Mesendoderm (in vitro differentiated cells): ENCODE measurements around the gene DAZ2. TPM values are rescaled to one million over a fixed set of nuclear protein-coding genes. Genes with fewer than 3 reads are reported as not detected.
"Not testable (repeated sequence)": the region's sequence is repeated elsewhere in the genome, so short reads cannot be mapped to it uniquely, and the experiment has no call there.

ENCODE experiments used
- DNase-seq: peaks from one replicate; pipeline ENCODE4 v3.0.0; 2013
- H2AK5ac ChIP-seq: 2 replicates; pipeline ENCODE4 v1.6.1; 2013; ENCODE audit warnings: low read length, inconsistent platforms
- H2BK120ac ChIP-seq: 2 replicates; pipeline ENCODE4 v1.6.1; 2013; ENCODE audit warnings: low read depth, mild to moderate bottlenecking, low read length, moderate library complexity, mixed read lengths
- H2BK15ac ChIP-seq: replicated peaks from 2 replicates; pipeline ENCODE4 v1.6.1; 2013; ENCODE audit warnings: low read depth, mild to moderate bottlenecking, moderate library complexity
- H2BK5ac ChIP-seq: 2 replicates; pipeline ENCODE4 v1.6.1; 2013; ENCODE audit warnings: low read length, inconsistent platforms
- H3K18ac ChIP-seq: 2 replicates; pipeline ENCODE4 v1.6.1; 2013; ENCODE audit warnings: mild to moderate bottlenecking, low read length, mixed read lengths
- H3K23ac ChIP-seq: one replicate; pipeline ENCODE4 v1.6.1; 2013; ENCODE audit warnings: low read length
- H3K27ac ChIP-seq: 2 replicates; pipeline ENCODE4 v1.5.1; 2013; ENCODE audit warnings: low read depth, mild to moderate bottlenecking, inconsistent platforms, low read length, moderate library complexity
- H3K27me3 ChIP-seq: 2 replicates; pipeline ENCODE4 v1.6.1; 2013; ENCODE audit warnings: low read length, control low read depth, mild to moderate bottlenecking, inconsistent platforms; ENCODE audit not compliant: insufficient read depth, poor library complexity
- H3K36me3 ChIP-seq: 2 replicates; pipeline ENCODE4 v1.6.1; 2013; ENCODE audit warnings: low read length, inconsistent platforms; ENCODE audit not compliant: control insufficient read depth, insufficient read depth
- H3K4ac ChIP-seq: one replicate; pipeline ENCODE4 v1.6.1; 2013; ENCODE audit warnings: low read depth, mild to moderate bottlenecking, low read length, moderate library complexity
- H3K4me1 ChIP-seq: 2 replicates; pipeline ENCODE4 v1.6.1; 2013; ENCODE audit warnings: low read depth, low read length, inconsistent platforms; ENCODE audit not compliant: control insufficient read depth
- H3K4me2 ChIP-seq: 2 replicates; pipeline ENCODE4 v1.6.1; 2013; ENCODE audit warnings: low read length
- H3K4me3 ChIP-seq: 2 replicates; pipeline ENCODE4 v1.5.1; 2013; ENCODE audit warnings: mild to moderate bottlenecking, low read length
- H3K56ac ChIP-seq: one replicate; pipeline ENCODE4 v1.6.1; 2013; ENCODE audit warnings: low read length
- H3K79me1 ChIP-seq: 2 replicates; pipeline ENCODE4 v1.6.1; 2013; ENCODE audit warnings: low read length, inconsistent platforms
- H3K79me2 ChIP-seq: 2 replicates; pipeline ENCODE4 v1.6.1; 2013; ENCODE audit warnings: mild to moderate bottlenecking, low read length; ENCODE audit not compliant: control insufficient read depth, insufficient read depth
- H3K9ac ChIP-seq: 2 replicates; pipeline ENCODE4 v1.6.1; 2013; ENCODE audit warnings: low read length, inconsistent platforms
- H4K5ac ChIP-seq: one replicate; pipeline ENCODE4 v1.6.1; 2013; ENCODE audit warnings: low read length
- H4K8ac ChIP-seq: one replicate; pipeline ENCODE4 v1.6.1; 2013; ENCODE audit warnings: low read depth, mild to moderate bottlenecking, control low read depth, low read length, moderate library complexity
- WGBS: extraction: QIAGEN DNeasy Blood & Tissue Kit; methylation state at CpG from one replicate; pipeline ENCODE4 v1.1.7; 2013; ENCODE audit warnings: low lambda C conversion rate, missing lambda C conversion rate; ENCODE audit not compliant: insufficient coverage; ENCODE audit errors: extremely low coverage; 5-methylcytosine and 5-hydroxymethylcytosine counted together
- polyA plus RNA-seq, 2 experiments: library from polyadenylated mRNA; stranded (reverse); fragments of 200-250 nt; gene quantifications; one replicate each; pipeline ENCODE4 v1.2.3, GENCODE V29; 2013

Gene DAZ2, protein sequence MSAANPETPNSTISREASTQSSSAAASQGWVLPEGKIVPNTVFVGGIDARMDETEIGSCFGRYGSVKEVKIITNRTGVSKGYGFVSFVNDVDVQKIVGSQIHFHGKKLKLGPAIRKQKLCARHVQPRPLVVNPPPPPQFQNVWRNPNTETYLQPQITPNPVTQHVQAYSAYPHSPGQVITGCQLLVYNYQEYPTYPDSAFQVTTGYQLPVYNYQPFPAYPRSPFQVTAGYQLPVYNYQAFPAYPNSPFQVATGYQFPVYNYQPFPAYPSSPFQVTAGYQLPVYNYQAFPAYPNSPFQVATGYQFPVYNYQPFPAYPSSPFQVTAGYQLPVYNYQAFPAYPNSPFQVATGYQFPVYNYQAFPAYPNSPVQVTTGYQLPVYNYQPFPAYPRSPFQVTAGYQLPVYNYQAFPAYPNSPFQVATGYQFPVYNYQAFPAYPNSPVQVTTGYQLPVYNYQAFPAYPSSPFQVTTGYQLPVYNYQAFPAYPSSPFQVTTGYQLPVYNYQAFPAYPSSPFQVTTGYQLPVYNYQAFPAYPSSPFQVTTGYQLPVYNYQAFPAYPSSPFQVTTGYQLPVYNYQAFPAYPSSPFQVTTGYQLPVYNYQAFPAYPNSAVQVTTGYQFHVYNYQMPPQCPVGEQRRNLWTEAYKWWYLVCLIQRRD
- not detected for polyA plus RNA-seq (2013, experiment 1 of 2)
- not detected for polyA plus RNA-seq (2013, experiment 2 of 2)

DNA sequence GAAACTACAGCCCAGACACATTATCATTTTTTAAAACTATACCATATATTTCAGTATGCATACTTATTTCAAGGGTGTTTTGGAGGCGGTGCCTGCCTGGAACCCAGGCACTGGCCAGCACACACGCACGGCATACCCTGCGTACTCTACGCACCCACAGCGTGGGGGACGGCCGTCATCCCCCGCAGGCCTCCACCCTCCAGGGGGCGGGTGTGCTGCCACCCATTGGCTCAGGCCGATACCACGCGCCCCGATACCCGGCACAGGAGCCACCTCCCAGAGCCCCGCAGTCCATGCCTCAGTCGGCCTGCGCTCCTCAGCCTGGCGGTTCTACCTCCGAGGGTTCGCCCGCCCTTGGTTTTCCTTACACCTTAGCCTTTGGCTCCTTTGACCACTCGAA, at the start of gene DAZ2:
Gene DAZ2, plus strand, starts transcription at position 301 of the 400 bp plus-strand sequence. CDS start 208 bp downstream, outside the sequence.
- H4K8ac ChIP-seq, H3K9ac ChIP-seq, H3K79me2 ChIP-seq, H3K18ac ChIP-seq, H3K36me3 ChIP-seq, H3K27ac ChIP-seq, H3K79me1 ChIP-seq, H4K5ac ChIP-seq, H3K23ac ChIP-seq, H3K56ac ChIP-seq, H3K27me3 ChIP-seq, H2BK15ac ChIP-seq, H3K4me1 ChIP-seq, H3K4me3 ChIP-seq, H2BK5ac ChIP-seq, H3K4ac ChIP-seq, DNase-seq, H2AK5ac ChIP-seq, H3K4me2 ChIP-seq, H2BK120ac ChIP-seq: not testable (repeated sequence)
- WGBS = no CpG with 5 or more reads among the region's 23 CpGs

- not testable (repeated sequence) for H3K9ac ChIP-seq, DNase-seq, H2BK5ac ChIP-seq, H3K79me1 ChIP-seq, H3K4me1 ChIP-seq, H3K4me2 ChIP-seq, H3K79me2 ChIP-seq, H3K18ac ChIP-seq, H3K4me3 ChIP-seq, H3K36me3 ChIP-seq, H2BK15ac ChIP-seq, H2BK120ac ChIP-seq, H4K8ac ChIP-seq, H2AK5ac ChIP-seq, H3K27ac ChIP-seq, H4K5ac ChIP-seq, H3K4ac ChIP-seq, H3K56ac ChIP-seq, H3K27me3 ChIP-seq, H3K23ac ChIP-seq
- WGBS = no CpG with 5 or more reads among the region's 23 CpGs
Measured at GRCh38 chrY:23198908-23199307, 20.4 kb upstream of the DAZ2 start, which contains the start of gene DAZ1. DAZ1 (minus strand) TSS chrY:23199008; CDS start chrY:23198800, 208 bp downstream.

DNA sequence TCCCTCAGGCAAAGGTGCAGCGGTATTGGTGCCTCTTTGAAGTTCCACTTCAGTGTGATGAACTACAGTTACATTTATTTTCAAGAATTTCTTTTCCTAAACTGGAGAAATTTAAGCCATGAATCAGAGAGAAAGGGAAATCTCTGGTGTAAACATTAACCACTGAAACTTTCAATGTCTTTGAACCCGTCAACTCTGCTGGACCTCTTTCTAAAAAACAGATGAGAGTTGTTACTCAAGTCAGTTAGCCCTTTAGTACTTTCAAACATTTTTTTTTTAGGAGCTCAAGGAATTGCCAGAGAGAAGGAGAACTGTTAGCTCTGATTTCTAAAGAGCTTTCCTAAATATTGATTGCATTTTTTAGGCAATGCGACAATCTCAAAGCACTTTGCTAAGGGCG, 11.9 kb upstream of the DAZ2 start:
- not testable (repeated sequence) for H3K4ac ChIP-seq, H2BK15ac ChIP-seq, H3K4me1 ChIP-seq, H3K79me2 ChIP-seq, H3K9ac ChIP-seq, H3K4me3 ChIP-seq, H2BK120ac ChIP-seq, H2AK5ac ChIP-seq, H4K8ac ChIP-seq, H3K56ac ChIP-seq, H3K27me3 ChIP-seq, H3K27ac ChIP-seq, H2BK5ac ChIP-seq, H3K18ac ChIP-seq, H3K79me1 ChIP-seq, H4K5ac ChIP-seq, DNase-seq, H3K23ac ChIP-seq, H3K4me2 ChIP-seq, H3K36me3 ChIP-seq
- no CpG with 5 or more reads among the region's 4 CpGs for WGBS

DNA sequence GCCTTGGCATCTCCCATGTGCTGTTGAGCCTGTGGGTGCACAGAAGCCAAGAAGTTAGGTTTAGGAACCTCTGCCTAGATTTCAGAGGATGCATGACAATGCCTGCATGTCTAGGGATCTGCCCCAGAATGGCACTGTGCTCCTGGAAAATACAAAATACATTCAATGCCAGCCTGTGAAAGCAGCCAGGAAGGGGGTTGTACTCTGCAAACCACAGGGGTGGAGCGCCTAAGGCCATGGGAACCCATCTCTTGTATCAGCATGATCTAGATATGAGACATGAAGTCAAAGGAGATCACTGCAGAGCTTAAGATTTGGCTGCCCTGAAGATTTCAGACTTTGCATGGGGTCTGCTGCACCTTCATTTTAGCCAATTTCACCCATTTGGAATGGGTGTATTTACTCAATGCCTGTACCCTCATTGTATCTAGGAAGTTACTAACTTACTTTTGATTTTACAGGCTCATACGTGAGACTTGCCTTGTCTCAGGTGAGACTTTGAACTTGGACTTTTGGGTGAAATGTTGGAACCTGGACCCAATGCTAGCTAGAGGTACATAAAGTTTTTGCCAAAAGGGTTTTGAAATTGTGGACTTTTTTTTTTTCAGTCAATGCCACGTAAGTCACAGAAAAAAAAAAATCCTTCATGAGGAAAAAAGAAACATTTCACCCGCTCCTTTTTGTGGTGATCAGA, 9.4 kb upstream of the DAZ2 start:
- not testable (repeated sequence) for H3K4ac ChIP-seq, DNase-seq, H3K4me2 ChIP-seq, H3K23ac ChIP-seq, H4K8ac ChIP-seq, H3K9ac ChIP-seq, H2BK5ac ChIP-seq, H3K79me1 ChIP-seq, H3K36me3 ChIP-seq, H3K79me2 ChIP-seq, H3K27me3 ChIP-seq, H3K4me1 ChIP-seq, H3K18ac ChIP-seq, H4K5ac ChIP-seq, H3K27ac ChIP-seq, H2AK5ac ChIP-seq, H2BK120ac ChIP-seq, H3K56ac ChIP-seq, H2BK15ac ChIP-seq, H3K4me3 ChIP-seq
- WGBS = no CpG with 5 or more reads among the region's 4 CpGs

DNA sequence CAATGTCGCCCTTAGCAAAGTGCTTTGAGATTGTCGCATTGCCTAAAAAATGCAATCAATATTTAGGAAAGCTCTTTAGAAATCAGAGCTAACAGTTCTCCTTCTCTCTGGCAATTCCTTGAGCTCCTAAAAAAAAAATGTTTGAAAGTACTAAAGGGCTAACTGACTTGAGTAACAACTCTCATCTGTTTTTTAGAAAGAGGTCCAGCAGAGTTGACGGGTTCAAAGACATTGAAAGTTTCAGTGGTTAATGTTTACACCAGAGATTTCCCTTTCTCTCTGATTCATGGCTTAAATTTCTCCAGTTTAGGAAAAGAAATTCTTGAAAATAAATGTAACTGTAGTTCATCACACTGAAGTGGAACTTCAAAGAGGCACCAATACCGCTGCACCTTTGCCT, 8.7 kb upstream of the DAZ2 start:
- not testable (repeated sequence) for H3K23ac ChIP-seq, H2AK5ac ChIP-seq, H3K79me2 ChIP-seq, H3K18ac ChIP-seq, H3K56ac ChIP-seq, H3K36me3 ChIP-seq, H2BK15ac ChIP-seq, H2BK5ac ChIP-seq, DNase-seq, H4K5ac ChIP-seq, H3K27me3 ChIP-seq, H3K27ac ChIP-seq, H3K4me3 ChIP-seq, H3K79me1 ChIP-seq, H4K8ac ChIP-seq, H3K4me2 ChIP-seq, H3K4me1 ChIP-seq, H3K4ac ChIP-seq, H2BK120ac ChIP-seq, H3K9ac ChIP-seq
- WGBS = no CpG with 5 or more reads among the region's 4 CpGs
